Measurements from ENCODE around the gene GRAMD1B. TPM values are rescaled to one million over a fixed set of nuclear protein-coding genes. Genes with fewer than 3 reads are reported as not detected.

GRAMD1B gene
- total and polyA plus RNA-seq, 12 donors = 7.3 to 41.0 (median 21.0) TPM

- peaks cover 0 to 4% (median 0%) of the 10 kb centered on the region in 7 donors for H3K27me3 ChIP-seq
- WGBS, 2 donors = 58 to 65% methylated on average over 11 of the region's 11 CpGs
- peak in 1 of 2 donors; percentile 51 for DNase-seq
- intact Hi-C loops (cut with DNase I) = no loop called here
- H3K4me1 ChIP-seq = peaks cover 0 to 22% (median 13%) of the 10 kb centered on the region in 9 donors
- no peak for TF ChIP-seq CTCF (IDR thresholded peaks at IDR 0.05)
- no peak overlapping the region for H3K4me3 ChIP-seq
- no peaks in the 10 kb centered on the region for H3K9me3 ChIP-seq
- H3K27ac ChIP-seq = no peak overlapping the region
- H3K36me3 ChIP-seq = peaks cover 0 to 24% (median 0%) of the 10 kb centered on the region in 9 donors
- peak; percentile 14 to 78 (median 70) for ATAC-seq
Observed at GRCh38 chr11:123590296-123590912, 160.3 kb downstream of the GRAMD1B start.

GRCh38 chr11:123593570-123593969 is 163.5 kb downstream of the GRAMD1B start:
- DNase-seq (no peak), ATAC-seq (no peak)
- no peak overlapping the region for H3K4me3 ChIP-seq
- H3K27ac ChIP-seq = no peak overlapping the region
- TF ChIP-seq CTCF (IDR thresholded peaks at IDR 0.05) = no peak
- peaks cover 0 to 53% (median 0%) of the 10 kb centered on the region in 9 donors for H3K36me3 ChIP-seq
- H3K9me3 ChIP-seq = no peaks in the 10 kb centered on the region
- intact Hi-C loops (cut with DNase I) = no loop called here
- H3K27me3 ChIP-seq = no peaks in the 10 kb centered on the region
- H3K4me1 ChIP-seq = peaks cover 0 to 22% (median 13%) of the 10 kb centered on the region in 9 donors
- 62 to 72% methylated on average over 6 of the region's 6 CpGs for WGBS, 2 donors

- Histone ChIP-seq H3K4me1 (peaks cover 0 to 22% (median 13%) of the 10 kb centered on the region in 9 donors), H3K9me3 (no peaks in the 10 kb centered on the region), H3K36me3 (peaks cover 0 to 57% (median 0%) of the 10 kb centered on the region in 9 donors), H3K4me3 (no peak overlapping the region), H3K27me3 (no peaks in the 10 kb centered on the region), H3K27ac (no peak overlapping the region)
- WGBS, 2 donors = 85 to 87% methylated on average over 8 of the region's 8 CpGs
- DNase-seq = no peak
- ATAC-seq = peak in 2 of 8 donors; percentile 16 to 40
- TF ChIP-seq CTCF (IDR thresholded peaks at IDR 0.05) = no peak
- intact Hi-C loops (cut with DNase I) = no loop called here
Observed at GRCh38 chr11:123594188-123594901, 164.3 kb downstream of the GRAMD1B start.

GRCh38 chr11:123594921-123595320 is 164.9 kb downstream of the GRAMD1B start:
- Histone ChIP-seq H3K36me3 (peaks cover 0 to 57% (median 0%) of the 10 kb centered on the region in 9 donors), H3K9me3 (no peaks in the 10 kb centered on the region), H3K4me3 (no peak overlapping the region), H3K27me3 (no peaks in the 10 kb centered on the region), H3K27ac (no peak overlapping the region), H3K4me1 (peaks cover 0 to 21% (median 10%) of the 10 kb centered on the region in 9 donors)
- ATAC-seq = no peak
- no peak for DNase-seq
- WGBS, 2 donors = 96 to 99% methylated on average over 4 of the region's 4 CpGs
- no peak for TF ChIP-seq CTCF (IDR thresholded peaks at IDR 0.05)
- intact Hi-C loops (cut with DNase I) = no loop called here

Measured in heart right ventricle (tissue), 16 donors.